ENCODE measurements around the gene VMP1. TPM values are rescaled to one million over a fixed set of nuclear protein-coding genes. Genes with fewer than 3 reads are reported as not detected.
"Not testable (repeated sequence)": the region's sequence is repeated elsewhere in the genome, so short reads cannot be mapped to it uniquely, and the experiment has no call there.

VMP1 gene
- total and polyA plus RNA-seq, 7 experiments from 2014 or later = 42.0 to 370 (median 80.8) TPM

GRCh38 chr17:59859444-59860025, 152.1 kb downstream of the VMP1 start:
- H3K4me1 Mint-ChIP-seq = peaks cover 0 to 26% (median 5%) of the 10 kb centered on the region in 7 donors
- intact Hi-C loops (cut with micrococcal nuclease) = loop anchor here in 1 of 2 donors (1.0 kb wide), 1 partner anchor 106 kb away; no protein-coding TSS in a partner anchor
- ChIA-PET POLR2A (interaction anchor here (1.4 kb wide), 1 partner anchor 105 kb away, joined by 4 read pairs; no protein-coding TSS in a partner anchor), CTCF (interaction anchor here (0.7 to 1.3 kb wide), 6 partner anchors 22 to 177 kb away, joined by 3 to 4 read pairs (median 3); no protein-coding TSS in a partner anchor)
- no peak overlapping the region for H3K4me3 Mint-ChIP-seq
- H3K9me3 Mint-ChIP-seq = no peaks in the 10 kb centered on the region
- H3K36me3 Mint-ChIP-seq = peaks cover 0 to 16% (median 7%) of the 10 kb centered on the region in 5 donors
- Histone ChIP-seq H3K9me3 (ENCODE audit: control insufficient read depth in 2 of 3, low read length in 3 of 3) (no peaks in the 10 kb centered on the region), H3K36me3 (ENCODE audit: control insufficient read depth in 2 of 3, insufficient read depth in 3 of 3, low read length in 3 of 3) (peaks cover 0 to 36% (median 12%) of the 10 kb centered on the region in 3 experiments), H3K4me3 (ENCODE audit: low read length) (no peak overlapping the region), H3K4me1 (ENCODE audit: control insufficient read depth in 2 of 2, insufficient read depth in 2 of 2, low read length in 2 of 2) (no peaks in the 10 kb centered on the region), H3K27ac (ENCODE audit: low read depth, low read length) (no peak overlapping the region), H3K27me3 (ENCODE audit: control insufficient read depth in 2 of 2, insufficient read depth in 2 of 2, low read length in 2 of 2) (no peaks in the 10 kb centered on the region)
- DNase-seq (peak in 4 of 9 donors; percentile 28 to 40 (median 35)), ATAC-seq (peak; percentile 77)
- no peaks in the 10 kb centered on the region for H3K27me3 Mint-ChIP-seq
- peak overlapping the region in 6 of 9 donors; percentile 59 to 80 (median 70) for H3K27ac Mint-ChIP-seq

GRCh38 chr17:59863616-59864015, 156.2 kb downstream of the VMP1 start:
- intact Hi-C loops (cut with micrococcal nuclease) = no loop called here
- Histone ChIP-seq H3K4me3 (ENCODE audit: low read length) (no peak overlapping the region), H3K27me3 (ENCODE audit: control insufficient read depth in 2 of 2, insufficient read depth in 2 of 2, low read length in 2 of 2) (no peaks in the 10 kb centered on the region), H3K27ac (ENCODE audit: low read depth, low read length) (no peak overlapping the region), H3K4me1 (ENCODE audit: control insufficient read depth in 2 of 2, insufficient read depth in 2 of 2, low read length in 2 of 2) (no peaks in the 10 kb centered on the region), H3K9me3 (ENCODE audit: control insufficient read depth in 2 of 3, low read length in 3 of 3) (no peaks in the 10 kb centered on the region), H3K36me3 (ENCODE audit: control insufficient read depth in 2 of 3, insufficient read depth in 3 of 3, low read length in 3 of 3) (peaks cover 0 to 55% (median 18%) of the 10 kb centered on the region in 3 experiments)
- ATAC-seq = no peak
- ChIA-PET CTCF (interaction anchor here (0.5 kb wide), 1 partner anchor 51 kb away, joined by 3 read pairs; no protein-coding TSS in a partner anchor), POLR2A (interaction anchor here (0.6 to 0.7 kb wide), 2 partner anchors 37 to 101 kb away, joined by 3 to 6 read pairs; no protein-coding TSS in a partner anchor)
- Mint-ChIP-seq H3K36me3 (peaks cover 0 to 26% (median 12%) of the 10 kb centered on the region in 5 donors), H3K27ac (peak overlapping the region in 1 of 9 donors; percentile 52), H3K27me3 (no peaks in the 10 kb centered on the region), H3K9me3 (no peaks in the 10 kb centered on the region), H3K4me1 (peaks cover 0 to 9% (median 2%) of the 10 kb centered on the region in 7 donors), H3K4me3 (no peak overlapping the region)
- DNase-seq = no peak

GRCh38 chr17:59869941-59870218, 162.4 kb downstream of the VMP1 start:
- Mint-ChIP-seq H3K27me3 (no peaks in the 10 kb centered on the region), H3K27ac (peak overlapping the region in 2 of 9 donors; percentile 12 to 40), H3K4me3 (no peak overlapping the region), H3K36me3 (peaks cover 0 to 28% (median 17%) of the 10 kb centered on the region in 5 donors), H3K4me1 (peaks cover 0 to 5% (median 0%) of the 10 kb centered on the region in 7 donors), H3K9me3 (no peaks in the 10 kb centered on the region)
- H3K4me3 ChIP-seq (ENCODE audit: low read length) = no peak overlapping the region
- no peaks in the 10 kb centered on the region for H3K27me3 ChIP-seq (ENCODE audit: control insufficient read depth in 2 of 2, insufficient read depth in 2 of 2, low read length in 2 of 2)
- no peaks in the 10 kb centered on the region for H3K9me3 ChIP-seq (ENCODE audit: control insufficient read depth in 2 of 3, low read length in 3 of 3)
- intact Hi-C loops (cut with micrococcal nuclease) = no loop called here
- peaks cover 4 to 38% (median 16%) of the 10 kb centered on the region in 3 experiments for H3K36me3 ChIP-seq (ENCODE audit: control insufficient read depth in 2 of 3, insufficient read depth in 3 of 3, low read length in 3 of 3)
- ATAC-seq (no peak), DNase-seq (no peak)
- POLR2A ChIA-PET = no interaction called here
- H3K4me1 ChIP-seq (ENCODE audit: control insufficient read depth in 2 of 2, insufficient read depth in 2 of 2, low read length in 2 of 2) = no peaks in the 10 kb centered on the region
- CTCF ChIA-PET = no interaction called here
- no peak overlapping the region for H3K27ac ChIP-seq (ENCODE audit: low read depth, low read length)

GRCh38 chr17:59870482-59870881, 163.0 kb downstream of the VMP1 start:
- no peak overlapping the region for H3K27ac ChIP-seq (ENCODE audit: low read depth, low read length)
- peaks cover 0 to 26% (median 17%) of the 10 kb centered on the region in 5 donors for H3K36me3 Mint-ChIP-seq
- H3K4me1 ChIP-seq (ENCODE audit: control insufficient read depth in 2 of 2, insufficient read depth in 2 of 2, low read length in 2 of 2) = no peaks in the 10 kb centered on the region
- ChIA-PET POLR2A (no interaction called here), CTCF (no interaction called here)
- DNase-seq = no peak
- H3K4me1 Mint-ChIP-seq = peaks cover 0 to 4% (median 0%) of the 10 kb centered on the region in 7 donors
- no peak for ATAC-seq
- H3K9me3 ChIP-seq (ENCODE audit: control insufficient read depth in 2 of 3, low read length in 3 of 3) = no peaks in the 10 kb centered on the region
- H3K9me3 Mint-ChIP-seq = no peaks in the 10 kb centered on the region
- H3K27me3 Mint-ChIP-seq = no peaks in the 10 kb centered on the region
- no peak overlapping the region for H3K4me3 Mint-ChIP-seq
- intact Hi-C loops (cut with micrococcal nuclease) = no loop called here
- peak overlapping the region in 4 of 9 donors; percentile 0 to 68 (median 52) for H3K27ac Mint-ChIP-seq
- H3K27me3 ChIP-seq (ENCODE audit: control insufficient read depth in 2 of 2, insufficient read depth in 2 of 2, low read length in 2 of 2) = no peaks in the 10 kb centered on the region
- peaks cover 4 to 38% (median 16%) of the 10 kb centered on the region in 3 experiments for H3K36me3 ChIP-seq (ENCODE audit: control insufficient read depth in 2 of 3, insufficient read depth in 3 of 3, low read length in 3 of 3)
- no peak overlapping the region for H3K4me3 ChIP-seq (ENCODE audit: low read length)

- Mint-ChIP-seq H3K4me1 (peaks cover 0 to 4% (median 0%) of the 10 kb centered on the region in 7 donors), H3K27ac (peak overlapping the region in 4 of 9 donors; percentile 6 to 77 (median 44)), H3K36me3 (peaks cover 0 to 29% (median 16%) of the 10 kb centered on the region in 5 donors), H3K4me3 (no peak overlapping the region), H3K27me3 (no peaks in the 10 kb centered on the region), H3K9me3 (no peaks in the 10 kb centered on the region)
- DNase-seq (no peak), ATAC-seq (no peak)
- CTCF ChIA-PET = no interaction called here
- H3K4me1 ChIP-seq (ENCODE audit: control insufficient read depth in 2 of 2, insufficient read depth in 2 of 2, low read length in 2 of 2) = no peaks in the 10 kb centered on the region
- H3K9me3 ChIP-seq (ENCODE audit: control insufficient read depth in 2 of 3, low read length in 3 of 3) = no peaks in the 10 kb centered on the region
- H3K36me3 ChIP-seq (ENCODE audit: control insufficient read depth in 2 of 3, insufficient read depth in 3 of 3, low read length in 3 of 3) = peaks cover 4 to 51% (median 12%) of the 10 kb centered on the region in 3 experiments
- POLR2A ChIA-PET = no interaction called here
- H3K27ac ChIP-seq (ENCODE audit: low read depth, low read length) = no peak overlapping the region
- H3K4me3 ChIP-seq (ENCODE audit: low read length) = no peak overlapping the region
- intact Hi-C loops (cut with micrococcal nuclease) = no loop called here
- no peaks in the 10 kb centered on the region for H3K27me3 ChIP-seq (ENCODE audit: control insufficient read depth in 2 of 2, insufficient read depth in 2 of 2, low read length in 2 of 2)
Observed at GRCh38 chr17:59872351-59872750, 164.9 kb downstream of the VMP1 start.

GRCh38 chr17:59873414-59873813, 166.0 kb downstream of the VMP1 start:
- H3K27ac ChIP-seq (ENCODE audit: low read depth, low read length); H3K4me1 ChIP-seq (ENCODE audit: control insufficient read depth in 2 of 2, insufficient read depth in 2 of 2, low read length in 2 of 2); DNase-seq; H3K4me3 ChIP-seq (ENCODE audit: low read length); POLR2A ChIA-PET; H3K4me3 Mint-ChIP-seq; ATAC-seq; H3K27ac Mint-ChIP-seq; H3K9me3 ChIP-seq (ENCODE audit: control insufficient read depth in 2 of 3, low read length in 3 of 3); CTCF ChIA-PET; intact Hi-C loops (cut with micrococcal nuclease); H3K27me3 Mint-ChIP-seq; H3K4me1 Mint-ChIP-seq; H3K9me3 Mint-ChIP-seq; H3K27me3 ChIP-seq (ENCODE audit: control insufficient read depth in 2 of 2, insufficient read depth in 2 of 2, low read length in 2 of 2): not testable (repeated sequence)
- H3K36me3 Mint-ChIP-seq = peaks cover 0 to 34% (median 16%) of the 10 kb centered on the region in 5 donors
- peaks cover 4 to 57% (median 10%) of the 10 kb centered on the region in 3 experiments for H3K36me3 ChIP-seq (ENCODE audit: control insufficient read depth in 2 of 3, insufficient read depth in 3 of 3, low read length in 3 of 3)

- Mint-ChIP-seq H3K4me3 (no peak overlapping the region), H3K9me3 (no peaks in the 10 kb centered on the region), H3K27ac (peak overlapping the region in 2 of 9 donors; percentile 22 to 52), H3K27me3 (no peaks in the 10 kb centered on the region), H3K36me3 (peaks cover 0 to 34% (median 14%) of the 10 kb centered on the region in 5 donors), H3K4me1 (peaks cover 0 to 4% (median 0%) of the 10 kb centered on the region in 7 donors)
- POLR2A ChIA-PET = no interaction called here
- Histone ChIP-seq H3K9me3 (ENCODE audit: control insufficient read depth in 2 of 3, low read length in 3 of 3) (no peaks in the 10 kb centered on the region), H3K4me3 (ENCODE audit: low read length) (no peak overlapping the region), H3K36me3 (ENCODE audit: control insufficient read depth in 2 of 3, insufficient read depth in 3 of 3, low read length in 3 of 3) (peaks cover 4 to 63% (median 10%) of the 10 kb centered on the region in 3 experiments), H3K27ac (ENCODE audit: low read depth, low read length) (no peak overlapping the region), H3K27me3 (ENCODE audit: control insufficient read depth in 2 of 2, insufficient read depth in 2 of 2, low read length in 2 of 2) (no peaks in the 10 kb centered on the region), H3K4me1 (ENCODE audit: control insufficient read depth in 2 of 2, insufficient read depth in 2 of 2, low read length in 2 of 2) (no peaks in the 10 kb centered on the region)
- intact Hi-C loops (cut with micrococcal nuclease) = no loop called here
- CTCF ChIA-PET = interaction anchor here (0.6 kb wide), 1 partner anchor 189 kb away, joined by 4 read pairs; no protein-coding TSS in a partner anchor
- ATAC-seq = no peak
- no peak for DNase-seq
Observed at GRCh38 chr17:59874376-59874775, 166.9 kb downstream of the VMP1 start.
